HCT116 (cell line): ENCODE results near the gene ZNF230. TPM values are rescaled to one million over a fixed set of nuclear protein-coding genes. Genes with fewer than 3 reads are reported as not detected.

Experiments used
- ATAC-seq: fragments of 200-7000 bp; cut with Tn5 transposase; 2 replicates; pipeline ENCODE4 v1.9.1; 2020; ENCODE audit warnings: mild to moderate bottlenecking, moderate library complexity
- BruUV-seq: library from RNA; stranded (reverse); fragments of 400-500 nt; replicated peaks from 2 replicates; lab custom pipeline; 2021; lab: Mats Ljungman, UMichigan
- CTCF ChIA-PET: fragments of 300-600 bp; sonication (Branson Sonifier 250); formaldehyde crosslinking; loops from one replicate; lab custom pipeline; 2021; ENCODE audit warnings: antibody characterized with exemption; lab: Charles Lee
- POLR2A ChIA-PET: fragments of 300-600, 350-600 bp; sonication (Branson Sonifier 250); formaldehyde crosslinking; loops from one replicate; lab custom pipeline; 2021; ENCODE audit warnings: antibody characterized with exemption; lab: Charles Lee
- RAD21 ChIA-PET, 2 experiments: fragments of 300-600 bp; sonication (Branson Sonifier 250); formaldehyde crosslinking; loops; one replicate each; lab custom pipeline; 2023; ENCODE audit warnings: low total read pairs in 2 of 2; ENCODE audit not compliant: uncharacterized antibody in 2 of 2, unreplicated experiment in 2 of 2, low non-redundant PET in 1 of 2; lab: Charles Lee
- DNase-seq: peaks from one replicate; pipeline ENCODE4 v3.0.0-alpha.2; 2010; ENCODE audit warnings: low read depth, low spot score
- H2AFZ ChIP-seq: fragments of 200-600 bp; shearing (Covaris generic), sonication (generic); 2 replicates; pipeline ENCODE4 v1.6.1; 2017; ENCODE audit warnings: low read depth, mixed run types, mixed read lengths, antibody characterized with exemption, low read length; ENCODE audit not compliant: poor library complexity, severe bottlenecking
- H3K27ac ChIP-seq: 2 replicates; pipeline ENCODE4 v1.5.1; 2012; ENCODE audit warnings: low read depth, low read length
- H3K27me3 ChIP-seq: fragments of 200-600 bp; sonication (generic); 2 replicates; pipeline ENCODE4 v1.6.1; 2016; ENCODE audit warnings: mixed run types, low read length, mixed read lengths; ENCODE audit not compliant: insufficient read depth
- H3K36me3 ChIP-seq, 2 experiments: fragments of 200-500 bp in 1 of 2; fragments of 200-600 bp in 1 of 2; sonication (Bioruptor generic) in 1 of 2; sonication (generic) in 1 of 2; 2 replicates each; pipeline versions ENCODE4 v1.5.1 to v1.6.1; 2014 to 2016; ENCODE audit warnings: low read length in 2 of 2, inconsistent platforms in 1 of 2, mixed read lengths in 1 of 2, mixed run types in 1 of 2; ENCODE audit not compliant: insufficient read depth in 2 of 2, control insufficient read depth in 1 of 2
- H3K4me1 ChIP-seq, 2 experiments: fragments of 200-600 bp in 1 of 2; sonication (generic) in 1 of 2; 2 replicates each; pipeline versions ENCODE4 v1.5.1 to v1.6.1; 2012 to 2017; ENCODE audit warnings: low read length in 2 of 2, inconsistent platforms in 1 of 2, mild to moderate bottlenecking in 1 of 2, mixed read lengths in 1 of 2, mixed run types in 1 of 2, moderate library complexity in 1 of 2; ENCODE audit not compliant: insufficient read depth in 2 of 2, control insufficient read depth in 1 of 2
- H3K4me2 ChIP-seq: fragments of 200-600 bp; sonication (generic); 2 replicates; pipeline ENCODE4 v1.6.1; 2017; ENCODE audit warnings: mixed run types, low read length, mixed read lengths
- H3K4me3 ChIP-seq, 2 experiments: fragments of 200-600 bp in 1 of 2; sonication (generic) in 1 of 2; replicated peaks in 1 of 2; 2 replicates each; pipeline ENCODE4 v1.5.1; 2011 to 2016; ENCODE audit warnings: low read length in 2 of 2, control low read depth in 1 of 2, low read depth in 1 of 2, mild to moderate bottlenecking in 1 of 2, mixed read lengths in 1 of 2, mixed run types in 1 of 2
- H3K79me2 ChIP-seq: fragments of 200-600 bp; sonication (generic); 2 replicates; pipeline ENCODE4 v1.6.1; 2017; ENCODE audit warnings: mild to moderate bottlenecking, mixed run types, low read length, moderate library complexity, mixed read lengths; ENCODE audit not compliant: insufficient read depth
- H3K9ac ChIP-seq: fragments of 200-600 bp; sonication (generic); 2 replicates; pipeline ENCODE4 v1.6.1; 2016; ENCODE audit warnings: low read length, mixed read lengths
- H3K9me2 ChIP-seq: fragments of 200-600 bp; sonication (generic), shearing (Covaris generic); 2 replicates; pipeline ENCODE4 v1.6.1; 2017; ENCODE audit warnings: mixed run types, mild to moderate bottlenecking, moderate library complexity; ENCODE audit not compliant: insufficient read depth
- H3K9me3 ChIP-seq, 2 experiments: fragments of 200-500 bp in 1 of 2; fragments of 200-600 bp in 1 of 2; sonication (Bioruptor generic) in 1 of 2; sonication (generic) in 1 of 2; 2 replicates each; pipeline ENCODE4 v1.6.1; 2014 to 2017; ENCODE audit warnings: low read length in 2 of 2, mixed read lengths in 2 of 2, inconsistent platforms in 1 of 2, low read depth in 1 of 2, mild to moderate bottlenecking in 1 of 2, mixed run types in 1 of 2, moderate library complexity in 1 of 2; ENCODE audit not compliant: control insufficient read depth in 1 of 2, insufficient read depth in 1 of 2
- H4K20me1 ChIP-seq: fragments of 200-600 bp; sonication (generic), shearing (Covaris generic); 2 replicates; pipeline ENCODE4 v1.6.1; 2017; ENCODE audit warnings: mixed run types, mild to moderate bottlenecking, moderate library complexity; ENCODE audit not compliant: insufficient read depth
- CBX3 ChIP-seq: IDR thresholded peaks from 2 replicates; pipeline ENCODE4 v1.6.1; 2012; ENCODE audit warnings: low read depth
- EGR1 ChIP-seq: IDR thresholded peaks from 2 replicates; pipeline ENCODE4 v1.6.1; 2012; ENCODE audit warnings: low read depth
- EZH2 ChIP-seq: fragments of 200-600 bp; sonication (generic); IDR thresholded peaks from 2 replicates; pipeline ENCODE4 v1.6.1; 2017; ENCODE audit warnings: antibody characterized with exemption, mixed run types
- EZH2phosphoT487 ChIP-seq: fragments of 200-600 bp; IDR thresholded peaks from 2 replicates; pipeline ENCODE4 v1.6.1; 2018; ENCODE audit warnings: antibody characterized with exemption, borderline replicate concordance
- FOSL1 ChIP-seq: IDR thresholded peaks from 2 replicates; pipeline ENCODE4 v1.6.1; 2012; ENCODE audit warnings: low read depth
- JUND ChIP-seq: IDR thresholded peaks from 2 replicates; pipeline ENCODE4 v1.6.1; 2012
- POLR2AphosphoS5 ChIP-seq: IDR thresholded peaks from 2 replicates; pipeline ENCODE4 v1.6.1; 2011; ENCODE audit warnings: mild to moderate bottlenecking, low read depth, low read length, moderate library complexity
- SP1 ChIP-seq: IDR thresholded peaks from 2 replicates; pipeline ENCODE4 v1.6.1; 2012; ENCODE audit warnings: low read depth
- TCF7L2 ChIP-seq: IDR thresholded peaks from 2 replicates; pipeline ENCODE4 v1.7.0; 2011; ENCODE audit warnings: borderline replicate concordance, inconsistent platforms; ENCODE audit not compliant: insufficient read depth, insufficient read length; ENCODE audit errors: extremely low read depth
- ZFX ChIP-seq: fragments of 450-650 bp; IDR thresholded peaks from 2 replicates; pipeline ENCODE4 v1.6.1; 2017
- intact Hi-C: fragments of 100-400 bp; cut with micrococcal nuclease; formaldehyde crosslinking; loops from 2 replicates; pipeline ENCODE4 v1.10.0; 2022
- total RNA-seq: library from RNA; stranded (reverse); gene quantifications from one replicate; pipeline ENCODE4 v1.2.1, GENCODE V29; 2021; ENCODE audit not compliant: unreplicated experiment

Gene ZNF230
- total RNA-seq, 1 experiment from 2014 or later, result 2.8 TPM

DNA sequence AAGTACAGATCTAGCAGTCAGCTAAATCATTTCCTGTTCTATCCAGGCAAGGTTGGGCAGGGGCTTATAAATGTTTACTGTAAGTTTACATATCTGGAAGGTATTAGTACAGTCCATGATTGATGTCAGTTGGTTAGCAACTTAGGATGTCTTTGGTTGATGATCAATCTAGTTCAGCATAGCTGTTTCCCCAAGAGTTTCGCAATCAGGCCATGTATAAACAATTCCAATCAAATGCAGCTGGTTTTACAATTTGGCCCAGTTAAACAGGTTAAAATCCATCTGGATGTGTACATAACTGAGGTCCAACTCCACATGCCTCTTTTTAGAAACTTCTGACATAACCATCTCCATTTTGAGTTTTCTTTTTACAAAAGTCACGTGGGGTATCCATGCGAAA, 44.9 kb upstream of the ZNF230 start:
- H3K4me2 ChIP-seq, result no peak overlapping the region
- intact Hi-C loops, result no loop called here

DNA sequence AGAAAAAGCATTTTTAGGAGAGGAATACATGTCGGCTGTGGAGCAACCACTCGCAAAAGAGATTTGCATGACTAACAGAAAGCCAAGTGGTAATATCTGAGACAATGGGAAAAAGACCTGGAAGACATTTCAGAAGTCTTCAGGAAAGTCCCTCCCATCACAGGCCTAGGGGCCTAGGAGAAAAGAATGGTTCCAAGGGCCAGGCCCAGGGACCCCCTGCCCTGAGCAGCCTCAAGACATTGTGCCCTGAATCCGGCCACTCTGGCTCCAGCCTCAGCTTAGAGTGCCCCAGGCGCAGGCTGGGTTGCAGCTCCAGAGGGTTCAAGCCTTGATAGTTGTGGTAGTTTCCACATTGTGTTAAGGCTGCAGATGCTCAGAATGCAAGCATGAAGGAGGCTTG, 42.3 kb upstream of the ZNF230 start:
- Histone ChIP-seq H3K9me3 (peaks cover 21 to 33% of the 10 kb centered on the region in 2 experiments; a peak in 3 of 4 replicates), H4K20me1 (no peaks in the 10 kb centered on the region), H3K4me3 (no peak overlapping the region), H2AFZ (no peak overlapping the region), H3K4me1 (no peaks in the 10 kb centered on the region), H3K79me2 (no peaks in the 10 kb centered on the region), H3K27me3 (no peaks in the 10 kb centered on the region), H3K9ac (no peak overlapping the region), H3K9me2 (no peaks in the 10 kb centered on the region), H3K4me2 (no peak overlapping the region), H3K36me3 (peaks cover 4 to 5% of the 10 kb centered on the region in 2 experiments; a peak in 3 of 4 replicates), H3K27ac (no peak overlapping the region)
- DNase-seq (no peak), ATAC-seq (no peak)
- CTCF ChIA-PET, result no interaction called here
- no TSS peak for BruUV-seq
- POLR2A ChIA-PET, result no interaction called here
- RAD21 ChIA-PET, result no interaction called here
- no peak for TF ChIP-seq POLR2AphosphoS5
- TF ChIP-seq EZH2phosphoT487, result no peak
- no peak for TF ChIP-seq JUND
- TF ChIP-seq FOSL1, result no peak
- no peak for TF ChIP-seq EGR1
- no peak for TF ChIP-seq ZFX
- TF ChIP-seq CBX3, result no peak
- TF ChIP-seq TCF7L2, result no peak
- intact Hi-C loops, result no loop called here

More for the DNA sequence above, 44.9 kb upstream of the ZNF230 start:
- H3K79me2 ChIP-seq, result no peaks in the 10 kb centered on the region
- H4K20me1 ChIP-seq, result no peaks in the 10 kb centered on the region
- H3K36me3 ChIP-seq, result no peaks in the 10 kb centered on the region; a peak in 1 of 4 replicates
- TF ChIP-seq SP1 (no peak), EZH2 (no peak)
- H3K9ac ChIP-seq, result no peak overlapping the region
- peaks cover 15 to 16% of the 10 kb centered on the region in 2 experiments; a peak in 2 of 4 replicates for H3K9me3 ChIP-seq
- CTCF ChIA-PET, result no interaction called here
- H3K27me3 ChIP-seq, result no peaks in the 10 kb centered on the region
- H3K9me2 ChIP-seq, result no peaks in the 10 kb centered on the region
- POLR2A ChIA-PET, result no interaction called here
- no peak for DNase-seq
- no peak for ATAC-seq
- H3K27ac ChIP-seq, result no peak overlapping the region
- H2AFZ ChIP-seq, result no peak overlapping the region
- no peak overlapping the region for H3K4me3 ChIP-seq
- no peaks in the 10 kb centered on the region for H3K4me1 ChIP-seq
- no TSS peak for BruUV-seq
- RAD21 ChIA-PET, result no interaction called here
